GM18508 (cell line): ENCODE measurements around the gene FRS2.
"Not testable (repeated sequence)": the region's sequence is repeated elsewhere in the genome, so short reads cannot be mapped to it uniquely, and the experiment has no call there.

Source experiments
- ATAC-seq: cut with Tn5 transposase; IDR thresholded peaks from one replicate; pipeline ENCODE4 v1.9.1; 2021; ENCODE audit warnings: moderate number of reproducible peaks; ENCODE audit not compliant: insufficient read depth, unreplicated experiment

The FRS2 gene

GRCh38 chr12:69570000-69570516 lies 99.9 kb downstream of the FRS2 start:
- no peak for ATAC-seq

- peak; percentile 49 for ATAC-seq
These were observed 100.6 kb downstream of the FRS2 start for GRCh38 chr12:69570545-69571399.

- no peak for ATAC-seq
These were observed 105.2 kb downstream of the FRS2 start for GRCh38 chr12:69575346-69575745.

- no peak for ATAC-seq
These were observed 108.1 kb downstream of the FRS2 start for GRCh38 chr12:69578283-69578682.

GRCh38 chr12:69579029-69579428 lies 108.8 kb downstream of the FRS2 start:
- ATAC-seq, result no peak

- no peak for ATAC-seq
These were observed 109.9 kb downstream of the FRS2 start for GRCh38 chr12:69580074-69580473.

GRCh38 chr12:69583203-69583602 lies 113.0 kb downstream of the FRS2 start:
- no peak for ATAC-seq

GRCh38 chr12:69585189-69586062 lies 115.2 kb downstream of the FRS2 start, which contains the start of gene CCT2:
Gene CCT2 (plus strand): TSS chr12:69585459. CDS start chr12:69585522, 63 bp downstream.
- ATAC-seq, result peak; percentile 91

GRCh38 chr12:69588527-69588926 lies 118.3 kb downstream of the FRS2 start:
- ATAC-seq, result no peak

GRCh38 chr12:69589082-69589481 lies 118.9 kb downstream of the FRS2 start:
- ATAC-seq, result no peak

GRCh38 chr12:69595689-69596088 lies 125.5 kb downstream of the FRS2 start:
- ATAC-seq, result no peak

- no peak for ATAC-seq
These were observed 128.1 kb downstream of the FRS2 start for GRCh38 chr12:69598174-69598753.

GRCh38 chr12:69600804-69601203 lies 130.6 kb downstream of the FRS2 start:
- no peak for ATAC-seq

GRCh38 chr12:69601962-69602685 lies 131.9 kb downstream of the FRS2 start:
- ATAC-seq, result no peak

GRCh38 chr12:69602954-69603353 lies 132.8 kb downstream of the FRS2 start:
- ATAC-seq, result no peak

- not testable (repeated sequence) for ATAC-seq
These were observed 133.4 kb downstream of the FRS2 start for GRCh38 chr12:69603556-69603955.

- ATAC-seq, result not testable (repeated sequence)
These were observed 134.1 kb downstream of the FRS2 start for GRCh38 chr12:69604275-69604674.

- no peak for ATAC-seq
These were observed 137.9 kb downstream of the FRS2 start for GRCh38 chr12:69608114-69608513.

- no peak for ATAC-seq
These were observed 139.9 kb downstream of the FRS2 start for GRCh38 chr12:69610126-69610525.

- no peak for ATAC-seq
These were observed 140.5 kb downstream of the FRS2 start, which contains the start of gene LRRC10 for GRCh38 chr12:69610729-69611128. Gene LRRC10 (minus strand): TSS chr12:69610907. CDS start chr12:69610838, 69 bp downstream.
